Stimulated activated naive CD8-positive, alpha-beta T cell treated with anti-CD3 and anti-CD28 coated beads, Interleukin-15, amount 100 ng/mL, for 72 hours (primary cell): Measurements from ENCODE around the gene IGSF5.

ENCODE experiments used
- ATAC-seq: fragments of 150-1000 bp; cut with Tn5 transposase; 2 replicates; pipeline ENCODE4 v1.10.0; 2021; ENCODE audit warnings: mild to moderate bottlenecking, moderate library complexity
- DNase-seq, 2 donors: peaks; one replicate each; pipeline ENCODE4 v3.0.0; 2021 to 2022
- H3K27ac Mint-ChIP-seq, 2 donors: one replicate each; pipeline ENCODE4 v1.8.0; 2022; ENCODE audit warnings: mild to moderate bottlenecking in 2 of 2, mixed read lengths in 2 of 2, moderate library complexity in 2 of 2
- H3K27me3 Mint-ChIP-seq: one replicate; pipeline ENCODE4 v1.8.0; 2022; ENCODE audit warnings: mixed read lengths
- H3K4me1 Mint-ChIP-seq: one replicate; pipeline ENCODE4 v1.8.0; 2022; ENCODE audit warnings: mild to moderate bottlenecking, mixed read lengths
- H3K4me3 Mint-ChIP-seq, 2 donors: one replicate each; pipeline ENCODE4 v1.8.0; 2022; ENCODE audit warnings: mild to moderate bottlenecking in 2 of 2, mixed read lengths in 2 of 2, moderate library complexity in 1 of 2
- H3K9me3 Mint-ChIP-seq, 2 donors: one replicate each; pipeline ENCODE4 v1.8.0; 2022; ENCODE audit warnings: mixed read lengths in 2 of 2

The IGSF5 gene

DNA sequence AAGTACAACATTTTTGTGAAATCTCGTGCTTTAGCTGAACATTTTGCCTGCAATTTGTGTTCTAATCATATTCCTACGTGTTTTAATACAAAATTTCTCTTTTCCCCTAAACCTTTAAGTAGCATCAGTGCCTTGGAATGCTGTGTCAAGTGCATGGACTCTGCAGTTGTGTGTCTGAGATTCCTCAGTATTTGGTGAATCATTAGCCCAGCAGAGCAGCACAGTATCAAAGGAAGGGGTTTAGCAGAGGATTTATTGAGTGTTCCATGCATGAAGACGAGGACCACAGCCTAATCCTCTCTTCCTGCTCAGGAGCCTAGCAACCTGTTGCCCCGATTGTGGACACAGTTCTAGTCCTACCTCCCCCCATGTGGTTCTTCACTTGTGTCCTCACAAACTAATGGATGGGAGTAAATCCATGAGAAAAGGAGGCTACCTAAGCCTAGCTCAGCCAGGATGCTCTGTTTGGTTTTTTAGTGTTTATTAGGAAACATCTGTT lies 92.9 kb downstream of the IGSF5 start:
- no peak for DNase-seq

GRCh38 chr21:39840373-39841097 lies 95.6 kb downstream of the IGSF5 start:
- DNase-seq, result no peak
- no peak for ATAC-seq
- Mint-ChIP-seq H3K9me3 (no peaks in the 10 kb centered on the region), H3K4me1 (no peaks in the 10 kb centered on the region), H3K27ac (no peak overlapping the region), H3K27me3 (peaks cover 8% of the 10 kb centered on the region), H3K4me3 (no peak overlapping the region)

More for the DNA sequence above, 92.9 kb downstream of the IGSF5 start:
- H3K4me3 Mint-ChIP-seq, result no peak overlapping the region
- H3K9me3 Mint-ChIP-seq, result no peaks in the 10 kb centered on the region
- H3K27me3 Mint-ChIP-seq, result no peaks in the 10 kb centered on the region
- no peaks in the 10 kb centered on the region for H3K4me1 Mint-ChIP-seq
- H3K27ac Mint-ChIP-seq, result no peak overlapping the region
- no peak for ATAC-seq

DNA sequence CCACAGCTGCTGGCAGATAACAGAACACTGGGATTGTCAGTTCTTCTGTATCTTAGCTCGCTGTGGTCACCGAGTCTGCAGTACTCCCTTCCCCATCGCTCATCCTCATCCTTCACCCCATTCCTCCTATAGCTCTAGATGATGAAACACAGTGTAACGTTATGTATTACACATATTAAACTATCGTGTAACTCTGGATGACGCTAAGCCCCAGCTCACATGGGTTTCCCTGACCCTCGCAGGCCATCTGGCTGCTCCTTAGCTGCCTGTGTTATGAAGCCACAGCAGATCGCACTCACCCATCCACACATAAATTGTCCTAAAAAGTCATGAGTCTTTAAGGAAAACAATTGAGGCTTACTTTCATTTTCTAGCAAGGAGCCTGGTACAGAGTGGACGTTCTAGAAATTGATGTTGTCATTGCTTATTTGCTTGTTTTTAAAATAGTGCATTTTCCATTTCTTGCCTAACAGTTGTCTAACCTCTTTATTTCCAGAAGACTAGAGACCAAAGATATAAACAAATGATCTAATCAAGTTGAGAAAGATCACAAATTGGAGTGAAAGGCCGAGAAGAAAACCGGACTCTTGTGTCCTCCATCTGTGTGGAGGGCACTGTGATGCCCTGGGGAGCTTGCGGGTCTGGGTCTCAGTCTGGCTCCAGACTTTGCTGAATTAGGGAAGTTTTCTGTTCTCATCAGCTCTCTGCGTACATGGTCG lies 97.9 kb downstream of the IGSF5 start:
- Mint-ChIP-seq H3K4me1 (no peaks in the 10 kb centered on the region), H3K9me3 (no peaks in the 10 kb centered on the region), H3K27me3 (peaks cover 8% of the 10 kb centered on the region), H3K27ac (peak overlapping the region in 1 of 2 donors; percentile 9), H3K4me3 (no peak overlapping the region)
- no peak for DNase-seq
- no peak for ATAC-seq

DNA sequence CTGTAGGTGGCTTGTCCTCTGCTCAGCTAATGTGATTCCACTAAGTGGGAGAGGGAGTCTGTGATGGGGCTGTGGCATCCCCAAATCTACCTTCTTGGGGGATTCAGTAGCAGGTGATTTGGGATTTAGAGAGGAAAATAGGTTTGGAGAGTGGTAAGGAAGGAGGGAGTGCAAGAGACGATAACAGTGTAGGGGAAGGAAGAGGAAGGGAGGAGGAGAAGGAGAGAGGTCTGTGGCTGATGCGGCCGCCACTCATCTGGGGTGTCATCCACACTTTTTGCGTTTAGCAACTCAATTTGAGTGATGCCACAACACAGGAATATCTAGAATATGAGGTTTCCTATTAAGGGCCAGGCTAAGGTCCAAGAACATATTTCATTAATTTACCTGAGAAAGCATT lies 98.5 kb downstream of the IGSF5 start:
- DNase-seq (no peak), ATAC-seq (no peak)
- H3K9me3 Mint-ChIP-seq, result no peaks in the 10 kb centered on the region
- H3K27me3 Mint-ChIP-seq, result peaks cover 8% of the 10 kb centered on the region
- H3K4me3 Mint-ChIP-seq, result no peak overlapping the region
- no peaks in the 10 kb centered on the region for H3K4me1 Mint-ChIP-seq
- H3K27ac Mint-ChIP-seq, result no peak overlapping the region

- no peak for ATAC-seq
- Mint-ChIP-seq H3K27ac (no peak overlapping the region), H3K4me1 (no peaks in the 10 kb centered on the region), H3K4me3 (no peak overlapping the region), H3K9me3 (no peaks in the 10 kb centered on the region), H3K27me3 (peaks cover 8% of the 10 kb centered on the region)
- DNase-seq, result no peak
These were observed 98.9 kb downstream of the IGSF5 start for GRCh38 chr21:39843916-39844315.

DNA sequence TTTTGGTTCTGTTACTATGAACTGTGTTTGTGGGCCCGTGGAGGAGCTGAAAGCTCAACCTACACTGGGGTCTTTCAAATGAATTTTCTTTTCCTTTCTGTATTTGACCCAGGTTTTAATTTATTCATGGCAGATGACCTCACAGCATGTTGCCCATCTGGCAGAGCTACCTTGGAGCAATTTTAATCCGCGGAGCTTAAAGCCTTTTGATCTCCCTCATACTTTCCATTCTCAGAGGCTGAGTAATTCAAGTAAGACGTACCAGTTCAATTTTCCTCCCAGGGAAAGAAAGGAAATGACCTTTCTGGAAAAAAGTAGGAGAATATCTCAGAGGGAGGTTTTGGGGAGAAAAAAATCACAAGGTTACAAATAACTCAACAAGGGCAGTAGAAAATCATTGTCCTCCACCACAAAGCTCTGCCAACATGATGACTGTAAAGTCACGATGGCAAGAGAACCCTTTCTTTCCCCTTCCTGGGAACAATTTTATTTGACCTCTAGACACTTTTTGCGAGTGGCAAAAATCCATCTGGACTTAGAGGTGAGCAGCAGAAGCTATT lies 100.7 kb downstream of the IGSF5 start:
- no peaks in the 10 kb centered on the region for H3K9me3 Mint-ChIP-seq
- no peak for DNase-seq
- ATAC-seq, result no peak
- H3K27me3 Mint-ChIP-seq, result peaks cover 8% of the 10 kb centered on the region
- no peak overlapping the region for H3K27ac Mint-ChIP-seq
- no peak overlapping the region for H3K4me3 Mint-ChIP-seq
- no peaks in the 10 kb centered on the region for H3K4me1 Mint-ChIP-seq

DNA sequence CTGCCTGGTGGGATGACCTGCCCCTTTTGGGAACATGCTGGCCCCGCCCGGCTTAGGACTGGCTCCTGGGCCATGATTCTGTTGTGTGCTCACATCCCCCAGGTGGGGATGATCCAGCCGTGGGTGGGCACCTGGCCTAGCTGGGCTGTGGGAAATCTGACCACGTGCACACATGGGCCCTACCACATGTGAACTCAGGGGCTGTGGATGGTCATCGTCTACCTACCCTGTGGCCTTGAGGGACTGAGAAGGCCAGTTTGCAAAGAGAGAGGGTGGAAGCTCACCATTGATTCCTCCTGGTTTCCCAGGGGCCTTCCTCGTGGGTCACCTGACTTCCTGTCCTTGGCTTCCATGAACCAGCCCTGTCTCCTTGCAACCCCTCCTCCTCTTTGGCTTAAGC lies 102.9 kb downstream of the IGSF5 start:
- H3K27ac Mint-ChIP-seq, result no peak overlapping the region
- H3K4me3 Mint-ChIP-seq, result no peak overlapping the region
- H3K9me3 Mint-ChIP-seq, result no peaks in the 10 kb centered on the region
- no peaks in the 10 kb centered on the region for H3K4me1 Mint-ChIP-seq
- ATAC-seq (no peak), DNase-seq (no peak)
- H3K27me3 Mint-ChIP-seq, result peaks cover 8% of the 10 kb centered on the region

- no peak for DNase-seq
- H3K4me1 Mint-ChIP-seq, result no peaks in the 10 kb centered on the region
- H3K27ac Mint-ChIP-seq, result no peak overlapping the region
- no peak for ATAC-seq
- no peak overlapping the region for H3K4me3 Mint-ChIP-seq
- peaks cover 4 to 10% of the 10 kb centered on the region in 2 donors for H3K9me3 Mint-ChIP-seq
- H3K27me3 Mint-ChIP-seq, result no peaks in the 10 kb centered on the region
These were observed 104.2 kb downstream of the IGSF5 start for GRCh38 chr21:39849014-39849655.

- no peak overlapping the region for H3K27ac Mint-ChIP-seq
- H3K27me3 Mint-ChIP-seq, result no peaks in the 10 kb centered on the region
- H3K4me3 Mint-ChIP-seq, result no peak overlapping the region
- H3K9me3 Mint-ChIP-seq, result peaks cover 4 to 12% of the 10 kb centered on the region in 2 donors
- H3K4me1 Mint-ChIP-seq, result no peaks in the 10 kb centered on the region
- ATAC-seq (no peak), DNase-seq (no peak)
These were observed 105.3 kb downstream of the IGSF5 start for GRCh38 chr21:39850333-39850732.

DNA sequence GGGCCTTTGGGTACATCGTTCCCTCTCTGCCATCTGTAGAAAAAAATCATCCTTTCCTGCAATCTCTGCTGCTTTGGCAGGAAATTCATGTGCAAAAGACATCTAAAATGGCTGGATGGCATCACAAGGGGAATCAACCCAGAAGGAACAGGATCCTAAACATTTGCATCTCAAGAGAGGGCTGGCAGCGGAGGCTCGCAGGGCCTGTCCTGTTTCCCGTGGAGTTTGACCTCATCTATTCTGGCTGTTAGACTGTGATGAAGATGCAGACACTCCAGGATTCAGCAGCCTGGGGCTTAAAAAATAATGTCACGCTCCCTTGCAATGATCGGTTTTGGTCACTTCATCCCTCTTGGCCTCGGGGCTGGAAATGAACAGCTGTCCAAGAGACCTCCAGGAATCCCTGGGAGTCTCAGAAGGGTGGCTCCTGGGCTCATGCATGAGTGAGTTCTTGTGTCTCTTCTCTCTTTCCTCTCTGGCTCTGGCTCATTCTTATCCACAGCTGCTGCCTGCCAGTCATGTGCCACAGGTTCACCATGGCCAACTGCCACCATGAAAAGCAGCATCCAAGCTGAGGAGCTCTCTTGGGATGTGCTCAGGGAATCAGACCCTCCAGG lies 106.1 kb downstream of the IGSF5 start:
- Mint-ChIP-seq H3K9me3 (peaks cover 4 to 12% of the 10 kb centered on the region in 2 donors), H3K4me1 (no peaks in the 10 kb centered on the region), H3K27me3 (no peaks in the 10 kb centered on the region), H3K4me3 (no peak overlapping the region), H3K27ac (peak overlapping the region in 1 of 2 donors; percentile 72)
- DNase-seq, result no peak
- no peak for ATAC-seq
